Superior temporal gyrus (tissue), 1 donor: ENCODE data around the gene MMP19.
"Not testable (repeated sequence)": the region's sequence is repeated elsewhere in the genome, so short reads cannot be mapped to it uniquely, and the experiment has no call there.

ENCODE experiments used
- DNase-seq: peaks from one replicate; pipeline ENCODE4 v3.0.0-alpha.2; 2016; ENCODE audit errors: extremely low spot score

The MMP19 gene

GRCh38 chr12:55844961-55845360 lies 2.2 kb upstream of the MMP19 start:
- no peak for DNase-seq

GRCh38 chr12:55843431-55843830 lies 695 bp upstream of the MMP19 start:
- DNase-seq: no peak

GRCh38 chr12:55840581-55841351 lies 2.0 kb downstream of the MMP19 start:
- DNase-seq: no peak

DNA sequence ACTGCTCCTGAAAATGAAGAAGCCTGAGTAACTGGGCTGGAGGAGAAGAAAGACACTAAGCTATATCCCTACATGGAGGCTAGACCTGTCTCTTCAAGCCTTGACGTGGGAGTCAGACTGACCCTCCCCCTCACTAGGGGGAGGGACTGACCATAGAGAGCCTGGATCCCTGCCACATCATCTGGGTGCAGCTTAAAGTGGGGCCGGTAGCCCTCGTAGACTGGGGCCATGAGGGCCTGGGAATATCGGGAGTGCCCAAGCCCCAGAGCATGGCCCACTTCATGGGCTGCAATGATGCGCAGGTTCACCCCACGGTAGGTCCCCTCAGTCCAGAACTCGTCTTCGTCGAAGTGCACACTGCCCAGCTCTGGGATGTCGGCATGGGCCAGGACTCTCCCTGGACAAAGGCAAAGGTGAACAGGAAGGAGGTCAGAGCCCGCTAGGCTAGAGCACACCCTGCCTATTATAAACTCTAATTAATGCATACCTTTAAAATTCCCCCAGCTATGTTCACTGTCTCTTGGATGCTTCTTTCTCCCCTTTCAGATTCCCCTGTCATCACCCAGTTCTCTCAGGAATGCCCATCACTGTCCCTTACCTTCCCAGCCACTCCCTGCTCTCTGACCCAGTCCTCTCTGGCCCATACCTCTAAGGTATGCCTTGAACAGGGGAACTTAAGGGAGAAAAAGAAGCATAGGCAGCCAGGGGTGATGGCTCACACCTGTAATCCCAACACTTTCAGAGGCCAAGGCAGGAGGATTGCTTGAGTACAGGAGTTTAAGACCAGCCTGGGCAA lies 3.2 kb downstream of the MMP19 start:
- no peak for DNase-seq

DNA sequence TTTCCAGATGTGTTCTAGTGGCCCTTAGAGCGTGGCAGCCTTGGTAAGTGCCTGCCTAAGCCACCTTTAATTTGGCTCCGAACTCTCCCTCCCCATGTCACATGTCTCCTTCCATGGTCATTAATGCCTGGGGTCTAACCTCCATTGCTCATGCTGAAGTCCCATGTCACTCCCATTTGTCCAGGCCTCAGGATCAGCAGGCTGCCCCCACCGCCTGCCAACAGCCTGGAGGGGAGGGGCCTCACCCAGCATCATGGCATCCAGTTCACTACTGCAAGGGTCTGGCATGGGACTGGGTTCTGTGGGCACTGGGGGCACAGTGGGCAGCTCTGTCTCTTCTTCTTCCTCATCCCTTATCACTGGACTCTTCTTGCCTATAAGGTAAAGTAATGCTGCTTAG lies 4.4 kb downstream of the MMP19 start:
- no peak for DNase-seq

GRCh38 chr12:55834400-55834799 lies 8.3 kb downstream of the MMP19 start:
- DNase-seq: not testable (repeated sequence)

- DNase-seq: no peak
Observed at GRCh38 chr12:55833056-55833455, 9.7 kb downstream of the MMP19 start.

- no peak for DNase-seq
Observed at GRCh38 chr12:55831447-55831815, 11.3 kb downstream of the MMP19 start.

GRCh38 chr12:55830601-55831446 lies 11.9 kb downstream of the MMP19 start:
- peak; percentile 80 for DNase-seq

GRCh38 chr12:55829967-55830600 lies 12.7 kb downstream of the MMP19 start:
- DNase-seq: no peak

DNA sequence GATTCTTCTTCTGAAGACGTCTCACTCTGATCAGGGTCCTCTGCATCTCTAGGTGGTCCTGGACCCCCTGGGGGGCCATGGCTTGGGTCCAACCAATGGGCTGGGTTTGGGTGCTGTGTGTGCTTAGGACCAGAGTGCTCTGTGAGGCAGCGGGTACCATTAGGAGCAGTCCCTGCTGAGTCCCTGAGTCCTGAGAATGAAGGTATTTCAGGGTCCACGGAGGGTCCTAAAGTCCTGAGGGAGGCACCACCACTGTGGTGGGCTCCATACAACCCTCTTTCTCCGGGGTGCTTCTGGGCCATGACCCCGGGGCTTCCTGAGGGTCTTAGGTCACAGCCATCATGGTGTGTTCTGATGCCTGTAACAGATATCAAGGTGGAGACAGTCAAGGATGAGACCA lies 14.4 kb downstream of the MMP19 start:
- DNase-seq: no peak

DNA sequence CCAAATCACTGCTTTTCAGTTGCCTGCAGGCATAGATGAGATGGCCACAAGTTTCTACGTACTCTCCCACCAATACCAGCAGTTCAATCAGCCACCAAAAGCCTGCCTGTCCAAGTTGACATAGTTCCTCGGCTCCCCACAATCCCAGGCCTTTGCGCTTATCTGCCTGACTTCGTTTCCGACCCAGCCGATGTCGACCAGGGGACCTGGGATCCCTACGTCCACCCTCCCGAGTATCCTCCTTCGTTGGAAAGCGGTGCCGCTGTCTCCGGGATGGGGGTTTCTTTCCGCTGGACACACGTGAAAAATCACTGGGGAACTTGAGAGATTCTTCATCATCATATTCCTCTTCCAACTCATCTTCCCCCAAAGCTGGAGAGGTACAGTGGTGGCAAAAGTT lies 14.9 kb downstream of the MMP19 start:
- no peak for DNase-seq

DNA sequence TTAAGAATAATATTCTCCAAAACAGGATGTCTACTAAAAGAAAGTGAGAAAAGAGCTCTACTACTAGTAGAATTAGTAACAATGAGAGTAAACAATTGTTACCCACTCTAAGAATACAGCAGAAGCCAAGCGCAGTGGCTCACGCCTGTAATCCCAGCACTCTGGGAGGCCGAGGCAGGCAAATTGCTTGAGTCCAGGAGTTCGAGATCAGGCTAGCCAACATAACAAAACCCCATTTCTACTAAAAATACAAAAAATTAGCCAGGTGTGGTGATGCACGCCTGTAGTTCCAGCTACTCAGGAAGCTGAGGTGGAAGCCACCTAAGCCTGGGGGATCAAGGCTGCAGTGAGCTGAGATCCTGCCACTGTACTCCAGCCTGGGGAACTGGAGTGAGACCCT lies 18.0 kb downstream of the MMP19 start:
- DNase-seq: no peak

- DNase-seq: no peak
Observed at GRCh38 chr12:55823419-55823818, 19.3 kb downstream of the MMP19 start.

DNA sequence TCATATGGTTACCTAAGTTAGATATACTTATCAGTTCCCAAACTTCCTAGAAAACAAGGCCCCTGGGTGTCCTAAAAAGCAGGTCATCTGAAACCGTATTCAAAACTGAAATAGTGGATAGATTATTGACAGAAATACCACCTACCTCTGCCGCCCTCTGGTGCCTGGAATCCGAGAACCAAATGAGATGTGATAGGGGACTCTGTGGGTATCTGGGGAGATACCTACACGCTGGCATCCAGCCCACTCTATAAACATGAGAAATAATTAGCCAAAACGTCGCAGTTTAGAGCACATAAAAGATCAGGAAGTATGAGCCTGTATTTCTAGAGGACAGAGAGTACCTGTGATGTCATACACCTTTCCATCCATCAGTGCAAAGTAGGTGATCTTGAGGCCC lies 20.5 kb downstream of the MMP19 start:
- no peak for DNase-seq

DNA sequence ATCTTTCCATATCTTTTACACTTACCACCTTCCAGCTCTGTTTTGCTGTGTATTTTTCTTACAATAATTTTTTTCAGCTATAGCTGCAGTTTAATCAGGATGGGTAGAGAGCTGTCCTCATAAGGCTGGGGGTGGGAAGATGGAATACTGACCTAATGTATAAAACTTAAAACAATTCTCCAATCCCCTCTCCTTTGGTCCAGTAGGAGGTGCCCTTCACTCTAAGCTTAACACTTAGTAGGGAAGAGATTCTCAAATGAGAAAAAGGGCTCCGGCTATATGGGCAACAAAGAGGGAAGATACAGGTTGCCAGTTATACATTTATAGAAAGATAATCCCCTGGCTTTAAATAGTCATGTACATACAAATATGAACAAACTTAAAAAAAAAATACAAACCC lies 22.1 kb downstream of the MMP19 start:
- no peak for DNase-seq

DNA sequence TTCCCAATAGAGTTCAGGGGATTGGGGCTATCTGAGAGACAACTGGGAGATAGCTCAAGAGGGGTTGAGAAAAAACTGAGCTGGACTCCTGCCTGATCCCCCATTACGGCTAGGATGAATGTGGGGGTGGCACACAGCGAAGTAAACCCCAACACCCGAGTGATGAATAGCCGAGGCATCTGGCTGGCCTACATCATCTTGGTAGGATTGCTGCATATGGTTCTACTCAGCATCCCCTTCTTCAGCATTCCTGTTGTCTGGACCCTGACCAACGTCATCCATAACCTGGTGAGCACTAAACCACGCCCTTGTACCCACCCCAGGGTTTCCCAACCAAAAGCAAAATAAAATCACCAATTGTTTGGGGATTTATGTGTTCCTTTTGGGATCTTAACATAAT lies 23.9 kb downstream of the MMP19 start:
- no peak for DNase-seq

DNA sequence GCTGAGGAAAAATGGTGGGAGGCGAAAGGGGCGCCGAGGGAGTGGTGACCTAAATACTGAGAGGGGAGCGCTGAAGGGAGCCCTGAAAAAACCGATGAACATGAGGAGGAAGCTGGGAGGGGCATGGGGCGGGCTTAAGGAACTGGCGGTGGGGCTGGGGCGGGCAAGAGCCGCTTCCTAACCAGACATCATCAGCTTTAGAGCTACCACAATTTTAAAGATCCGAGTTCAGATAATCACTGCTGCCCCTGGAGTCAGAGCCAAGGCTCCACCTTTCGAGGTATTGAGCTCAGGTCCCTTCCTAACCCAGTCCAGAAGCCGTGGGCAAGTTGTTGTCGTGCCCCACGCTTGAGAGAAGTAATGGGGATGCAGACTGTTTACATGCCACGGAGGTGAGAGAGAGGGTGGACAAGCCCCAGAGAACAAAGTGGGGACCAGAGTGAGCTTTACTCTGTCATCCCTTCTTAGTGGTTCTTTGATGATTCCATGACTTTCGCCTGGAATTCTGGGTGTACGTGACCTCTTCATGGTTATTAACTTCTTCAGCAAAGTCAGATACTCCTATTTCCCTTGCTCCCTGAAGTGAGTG lies 24.5 kb downstream of the MMP19 start:
- no peak for DNase-seq

- peak; percentile 100 for DNase-seq
Observed at GRCh38 chr12:55817345-55818139, 25.2 kb downstream of the MMP19 start, which contains the start of the genes ORMDL2 and SARNP. TSS of gene ORMDL2 (plus strand) at chr12:55818041. CDS start at chr12:55819000, 959 bp downstream. TSS of gene SARNP (minus strand) at chr12:55817724. CDS start at chr12:55817701, 23 bp downstream.

DNA sequence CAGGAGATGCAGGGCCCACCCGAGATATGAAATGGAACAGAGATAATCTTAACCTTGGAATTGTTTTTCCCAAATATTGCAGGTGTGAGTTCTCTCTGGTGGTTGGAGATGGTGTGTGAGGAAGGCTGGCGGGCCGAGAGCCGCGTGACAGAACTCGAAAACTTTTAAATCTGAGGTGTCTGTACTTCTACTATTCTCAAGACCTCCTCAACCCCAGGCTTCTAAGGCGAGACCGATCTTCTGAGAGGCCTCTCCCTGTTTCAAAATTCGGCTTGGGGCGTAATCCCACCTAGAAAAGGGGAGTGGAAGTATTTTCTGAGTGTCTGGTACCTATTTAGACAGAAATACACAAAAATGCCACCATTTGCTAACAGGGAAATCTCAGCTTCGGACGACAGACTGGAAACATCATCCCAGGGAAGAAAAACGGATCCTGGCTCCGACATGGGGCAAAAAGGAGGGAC lies 25.8 kb downstream of the MMP19 start:
- no peak for DNase-seq
